Measurements from ENCODE around the gene GFPT1.

GRCh38 chr2:69330781-69331180 lies 56.2 kb downstream of the GFPT1 start:
- TF ChIP-seq CTCF (optimal IDR thresholded peaks at IDR 0.05 in 1 of 3, IDR thresholded peaks at IDR 0.05 in 1 of 3, conservative IDR thresholded peaks at IDR 0.05 in 1 of 3; ENCODE audit: extremely low read depth in 1 of 3, insufficient read depth in 2 of 3, low read length in 3 of 3) (no peak), EZH2 (IDR thresholded peaks at IDR 0.05; ENCODE audit: low read length) (no peak)

Measured in keratinocyte (primary cell).